WTC11 (cell line): ENCODE measurements around the gene SNRPA. TPM values are rescaled to one million over a fixed set of nuclear protein-coding genes. Genes with fewer than 3 reads are reported as not detected.

Experiments used
- CBFB ChIP-seq: sonication (generic); formaldehyde crosslinking; IDR thresholded peaks from 2 replicates; pipeline ENCODE4 v1.8.1; 2022; ENCODE audit warnings: mild to moderate bottlenecking, low read depth, missing genetic modification reagents
- ERG ChIP-seq: fragments of 250-450 bp; sonication (Bioruptor Pico); IDR thresholded peaks from 2 replicates; pipeline ENCODE4 v1.8.0; 2021; ENCODE audit warnings: mild to moderate bottlenecking
- ESRRA ChIP-seq: sonication (generic); formaldehyde crosslinking; IDR thresholded peaks from 2 replicates; pipeline ENCODE4 v1.8.1; 2022; ENCODE audit warnings: mild to moderate bottlenecking, missing genetic modification reagents, borderline replicate concordance
- ETV6 ChIP-seq: sonication (generic); formaldehyde crosslinking; IDR thresholded peaks from 2 replicates; pipeline ENCODE4 v1.8.1; 2022; ENCODE audit warnings: mild to moderate bottlenecking, missing genetic modification reagents
- FOXJ3 ChIP-seq: sonication (generic); formaldehyde crosslinking; IDR thresholded peaks from 2 replicates; pipeline ENCODE4 v1.9.0; 2021; ENCODE audit warnings: missing genetic modification reagents, mild to moderate bottlenecking, borderline replicate concordance
- JUN ChIP-seq: sonication (generic); formaldehyde crosslinking; IDR thresholded peaks from 2 replicates; pipeline ENCODE4 v1.8.0; 2023; ENCODE audit warnings: mild to moderate bottlenecking, missing genetic modification reagents
- MYBL2 ChIP-seq: sonication (generic); formaldehyde crosslinking; IDR thresholded peaks from 2 replicates; pipeline ENCODE4 v1.8.1; 2023; ENCODE audit warnings: mild to moderate bottlenecking, moderate library complexity, missing genetic modification reagents
- NFATC4 ChIP-seq: fragments of 250-450 bp; sonication (Bioruptor Pico); IDR thresholded peaks from 2 replicates; pipeline ENCODE4 v1.9.0; 2021; ENCODE audit warnings: mild to moderate bottlenecking
- NR1H2 ChIP-seq: sonication (generic); formaldehyde crosslinking; IDR thresholded peaks from 2 replicates; pipeline ENCODE4 v1.9.0; 2021; ENCODE audit warnings: mild to moderate bottlenecking, moderate library complexity, missing genetic modification reagents
- NR2C2 ChIP-seq: sonication (generic); formaldehyde crosslinking; IDR thresholded peaks from 2 replicates; pipeline ENCODE4 v1.8.0; 2022; ENCODE audit warnings: mild to moderate bottlenecking, missing genetic modification reagents
- RELA ChIP-seq: sonication (generic); formaldehyde crosslinking; IDR thresholded peaks from 2 replicates; pipeline ENCODE4 v1.8.1; 2022; ENCODE audit warnings: missing genetic modification reagents, mild to moderate bottlenecking, borderline replicate concordance
- RORB ChIP-seq: fragments of 250-450 bp; sonication (Bioruptor Pico); IDR thresholded peaks from 2 replicates; pipeline ENCODE4 v1.9.0; 2021; ENCODE audit warnings: mild to moderate bottlenecking
- USF2 ChIP-seq: sonication (generic); formaldehyde crosslinking; IDR thresholded peaks from 2 replicates; pipeline ENCODE4 v1.8.1; 2023; ENCODE audit warnings: mild to moderate bottlenecking, missing genetic modification reagents, moderate library complexity
- ZNF219 ChIP-seq: sonication (generic); formaldehyde crosslinking; IDR thresholded peaks from 2 replicates; pipeline ENCODE4 v1.8.0; 2023; ENCODE audit warnings: missing genetic modification reagents, mild to moderate bottlenecking, borderline replicate concordance
- ZNF232 ChIP-seq: sonication (generic); formaldehyde crosslinking; IDR thresholded peaks from 2 replicates; pipeline ENCODE4 v1.8.0; 2022; ENCODE audit warnings: mild to moderate bottlenecking, missing genetic modification reagents
- ZNF281 ChIP-seq: sonication (generic); formaldehyde crosslinking; IDR thresholded peaks from 2 replicates; pipeline ENCODE4 v1.8.0; 2023; ENCODE audit warnings: mild to moderate bottlenecking, missing genetic modification reagents
- ZNF396 ChIP-seq: fragments of 250-450 bp; sonication (Bioruptor Pico); IDR thresholded peaks from 2 replicates; pipeline ENCODE4 v1.8.0; 2021; ENCODE audit warnings: mild to moderate bottlenecking, moderate library complexity, borderline replicate concordance
- ZNF425 ChIP-seq: fragments of 250-450 bp; sonication (Bioruptor Pico); conservative IDR thresholded peaks from 2 replicates; pipeline ENCODE4 v1.9.0; 2021; ENCODE audit warnings: mild to moderate bottlenecking
- ZNF512 ChIP-seq: sonication (generic); formaldehyde crosslinking; IDR thresholded peaks from 2 replicates; pipeline ENCODE4 v1.8.1; 2022; ENCODE audit warnings: missing genetic modification reagents, borderline replicate concordance
- ZNF532 ChIP-seq: fragments of 250-450 bp; sonication (Bioruptor Pico); IDR thresholded peaks from 2 replicates; pipeline ENCODE4 v1.9.0; 2021; ENCODE audit warnings: mild to moderate bottlenecking, borderline replicate concordance
- total RNA-seq: library from RNA; stranded (reverse); gene quantifications from 3 replicates; pipeline ENCODE4 v1.2.3, GENCODE V29; 2021
- TF ChIP-seq, protein P1 (sequence below): fragments of 200-600 bp; IDR thresholded peaks from 2 replicates; pipeline ENCODE4 v1.8.0; 2022; ENCODE audit warnings: antibody characterized with exemption
- TF ChIP-seq, protein P2 (sequence below): sonication (generic); formaldehyde crosslinking; IDR thresholded peaks from 2 replicates; pipeline ENCODE4 v1.8.0; 2022; ENCODE audit warnings: mild to moderate bottlenecking, missing genetic modification reagents

SNRPA gene
- total RNA-seq, 1 experiment from 2014 or later = 227 TPM

DNA sequence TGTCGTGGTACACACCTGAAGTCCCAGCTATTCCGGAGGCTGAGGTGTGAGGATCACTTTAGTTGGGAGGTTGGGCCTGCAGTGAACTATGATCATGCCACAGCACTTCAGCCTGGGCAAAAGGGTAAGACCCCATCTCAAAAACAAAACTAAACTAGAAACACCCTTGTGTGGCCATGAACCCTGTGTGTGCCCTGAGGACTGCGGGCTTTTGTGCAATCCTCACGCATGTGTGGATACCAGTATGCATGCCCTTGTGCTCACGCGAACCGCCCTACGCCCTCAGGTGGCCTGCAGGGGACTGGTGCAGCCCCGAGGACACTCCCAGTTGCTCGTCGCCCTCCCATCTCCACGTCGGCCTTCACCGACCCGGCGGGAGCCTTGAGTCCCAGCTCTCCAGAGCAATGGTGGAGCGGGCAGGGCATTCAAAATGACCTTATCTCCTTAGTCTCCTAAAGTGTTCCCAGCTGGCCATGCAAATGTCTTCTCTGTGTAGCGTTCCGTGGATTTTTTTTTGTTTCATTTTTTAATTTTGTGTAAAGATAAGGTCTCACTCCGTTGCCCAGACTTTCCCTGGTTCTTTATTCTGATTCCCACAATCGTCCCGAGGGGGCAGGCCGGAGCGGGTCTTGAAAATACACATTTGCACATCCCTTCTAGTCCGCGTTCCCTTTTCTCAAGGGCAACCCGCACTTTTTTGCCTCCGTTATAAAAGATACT is 47.1 kb downstream of the SNRPA start (continued):
- TF ChIP-seq RELA (CRISPR knock-in tag) = no peak
- no peak for TF ChIP-seq ZNF425
- TF ChIP-seq NR1H2 (CRISPR knock-in tag) = no peak
- no peak for TF ChIP-seq USF2
- TF ChIP-seq ZNF281 (CRISPR knock-in tag) = 0 out of 2 replicates have a peak, but pooled peaks have one; percentile 59
- TF ChIP-seq, protein P1, sequence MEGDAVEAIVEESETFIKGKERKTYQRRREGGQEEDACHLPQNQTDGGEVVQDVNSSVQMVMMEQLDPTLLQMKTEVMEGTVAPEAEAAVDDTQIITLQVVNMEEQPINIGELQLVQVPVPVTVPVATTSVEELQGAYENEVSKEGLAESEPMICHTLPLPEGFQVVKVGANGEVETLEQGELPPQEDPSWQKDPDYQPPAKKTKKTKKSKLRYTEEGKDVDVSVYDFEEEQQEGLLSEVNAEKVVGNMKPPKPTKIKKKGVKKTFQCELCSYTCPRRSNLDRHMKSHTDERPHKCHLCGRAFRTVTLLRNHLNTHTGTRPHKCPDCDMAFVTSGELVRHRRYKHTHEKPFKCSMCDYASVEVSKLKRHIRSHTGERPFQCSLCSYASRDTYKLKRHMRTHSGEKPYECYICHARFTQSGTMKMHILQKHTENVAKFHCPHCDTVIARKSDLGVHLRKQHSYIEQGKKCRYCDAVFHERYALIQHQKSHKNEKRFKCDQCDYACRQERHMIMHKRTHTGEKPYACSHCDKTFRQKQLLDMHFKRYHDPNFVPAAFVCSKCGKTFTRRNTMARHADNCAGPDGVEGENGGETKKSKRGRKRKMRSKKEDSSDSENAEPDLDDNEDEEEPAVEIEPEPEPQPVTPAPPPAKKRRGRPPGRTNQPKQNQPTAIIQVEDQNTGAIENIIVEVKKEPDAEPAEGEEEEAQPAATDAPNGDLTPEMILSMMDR = no peak
- TF ChIP-seq ERG (CRISPR knock-in tag) = no peak
- TF ChIP-seq ZNF512 = no peak
- TF ChIP-seq MYBL2 (CRISPR knock-in tag) = 0 out of 2 replicates have a peak, but pooled peaks have one; percentile 39
- TF ChIP-seq, protein P2, sequence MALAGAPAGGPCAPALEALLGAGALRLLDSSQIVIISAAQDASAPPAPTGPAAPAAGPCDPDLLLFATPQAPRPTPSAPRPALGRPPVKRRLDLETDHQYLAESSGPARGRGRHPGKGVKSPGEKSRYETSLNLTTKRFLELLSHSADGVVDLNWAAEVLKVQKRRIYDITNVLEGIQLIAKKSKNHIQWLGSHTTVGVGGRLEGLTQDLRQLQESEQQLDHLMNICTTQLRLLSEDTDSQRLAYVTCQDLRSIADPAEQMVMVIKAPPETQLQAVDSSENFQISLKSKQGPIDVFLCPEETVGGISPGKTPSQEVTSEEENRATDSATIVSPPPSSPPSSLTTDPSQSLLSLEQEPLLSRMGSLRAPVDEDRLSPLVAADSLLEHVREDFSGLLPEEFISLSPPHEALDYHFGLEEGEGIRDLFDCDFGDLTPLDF (CRISPR knock-in tag) = 0 out of 2 replicates have a peak, but pooled peaks have one; percentile 32
- TF ChIP-seq ZNF396 = no peak
- no peak for TF ChIP-seq ESRRA (CRISPR knock-in tag)
- TF ChIP-seq NFATC4 (CRISPR knock-in tag) = no peak
- TF ChIP-seq FOXJ3 (CRISPR knock-in tag) = no peak
- no peak for TF ChIP-seq ZNF219 (CRISPR knock-in tag)
- no peak for TF ChIP-seq JUN (CRISPR knock-in tag)
- no peak for TF ChIP-seq CBFB
- TF ChIP-seq NR2C2 (CRISPR knock-in tag) = 0 out of 2 replicates have a peak, but pooled peaks have one; percentile 49
- no peak for TF ChIP-seq ZNF232
- TF ChIP-seq ZNF532 (CRISPR knock-in tag) = no peak
- no peak for TF ChIP-seq ETV6 (CRISPR knock-in tag)
- TF ChIP-seq RORB (CRISPR knock-in tag) = no peak
